ENCODE results near the gene CMPK2.

Gene CMPK2

DNA sequence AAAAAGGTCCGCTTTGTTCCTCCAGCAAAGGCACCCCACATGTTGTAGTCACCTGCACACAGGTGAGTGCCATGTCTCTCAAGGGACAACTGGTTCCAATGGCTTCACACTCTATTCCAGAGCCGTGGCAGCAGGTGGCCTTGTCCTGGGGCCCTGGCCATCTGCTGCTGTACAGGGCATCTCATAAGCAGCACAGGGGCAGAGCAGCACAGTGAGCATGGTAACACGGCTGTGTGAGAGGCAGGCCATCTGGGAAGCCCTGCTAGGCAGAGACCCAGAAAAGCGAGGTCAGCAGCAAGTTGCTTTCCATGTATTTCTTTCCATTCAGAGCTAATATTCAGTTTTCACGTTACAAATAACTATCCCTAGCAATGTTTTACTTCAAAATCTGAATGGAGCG lies 54.7 kb downstream of the CMPK2 start:
- DNase-seq (ENCODE audit: low read depth, low spot score): no peak

DNA sequence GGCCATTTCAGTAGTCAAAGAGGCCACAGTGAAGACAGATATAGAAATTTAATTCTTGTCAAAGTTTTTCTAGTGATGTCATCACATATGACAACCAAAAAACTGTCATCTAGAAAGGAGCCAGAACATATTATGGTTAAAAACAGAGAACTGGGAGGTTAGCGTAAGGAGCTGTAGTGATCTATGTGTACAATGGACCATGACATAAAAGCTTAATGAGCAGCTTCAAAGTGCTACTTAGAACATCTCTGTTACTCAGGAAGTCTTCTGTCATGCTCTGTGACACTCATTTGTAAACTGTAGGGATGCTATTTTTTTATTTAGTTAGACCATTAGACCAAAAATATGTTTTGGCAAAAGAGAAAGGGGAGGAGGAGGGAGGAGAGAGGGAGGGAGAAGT lies 57.3 kb downstream of the CMPK2 start:
- DNase-seq (ENCODE audit: low read depth, low spot score): no peak

DNA sequence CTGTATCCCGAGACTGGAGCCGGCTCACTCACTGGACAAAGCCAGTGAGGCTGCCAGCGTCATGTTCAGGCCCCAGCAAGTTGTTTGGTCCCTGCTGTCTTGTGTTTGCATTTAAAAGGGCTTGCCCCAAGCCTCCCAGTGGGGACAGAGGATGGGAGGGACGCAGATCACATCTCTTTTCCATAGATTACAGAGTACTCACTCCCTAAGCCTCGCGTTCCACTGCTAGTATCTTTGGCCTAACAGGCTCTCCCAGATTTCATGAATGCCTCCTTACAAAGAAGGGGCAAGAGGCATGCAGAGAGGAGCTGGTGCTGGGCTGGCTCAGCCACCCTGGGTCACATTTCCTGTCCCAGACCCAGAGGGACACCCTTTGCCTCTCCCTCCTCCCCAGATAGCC lies 59.1 kb downstream of the CMPK2 start:
- no peak for DNase-seq (ENCODE audit: low read depth, low spot score)

DNA sequence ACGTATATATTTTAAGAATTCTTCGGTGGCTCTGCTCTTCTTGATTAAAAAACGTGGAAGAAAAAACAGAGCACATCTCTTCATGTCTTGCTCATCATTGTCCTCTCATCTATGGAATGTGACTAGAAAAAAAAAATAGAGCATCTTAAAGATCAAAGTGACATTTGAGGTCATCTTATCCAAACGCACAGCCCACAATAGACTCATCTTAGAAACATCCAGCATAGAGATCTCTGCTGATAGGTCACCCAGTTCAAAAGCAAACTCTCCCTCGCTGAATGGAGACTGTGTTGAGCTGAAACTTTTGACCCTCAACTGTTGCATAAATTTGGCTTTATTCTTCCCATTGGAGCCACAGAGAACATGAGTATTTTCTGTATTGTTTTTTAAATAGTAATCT lies 65.2 kb downstream of the CMPK2 start:
- no peak for DNase-seq (ENCODE audit: low read depth, low spot score)
